ENCODE data around the gene CCM2. TPM values are rescaled to one million over a fixed set of nuclear protein-coding genes. Genes with fewer than 3 reads are reported as not detected.
A peak's percentile ranks its signal among the peaks of the same experiment; 100 is the strongest.

Gene CCM2
- total RNA-seq, 2 experiments from 2014 or later: 134 TPM

GRCh38 chr7:44971902-44972441 lies 28.0 kb upstream of the CCM2 start:
- Mint-ChIP-seq H3K27ac (peak overlapping the region; percentile 50), H3K9me3 (no peaks in the 10 kb centered on the region), H3K27me3 (no peaks in the 10 kb centered on the region), H3K36me3 (ENCODE audit: low read depth) (peaks cover 65% of the 10 kb centered on the region), H3K4me3 (no peak overlapping the region), H3K4me1 (peaks cover 42% of the 10 kb centered on the region)
- no peak for DNase-seq
- POLR2A ChIA-PET: no interaction called here
- CTCF ChIA-PET: interaction anchor here (0.6 to 5.2 kb wide), 10 partner anchors 9 to 901 kb away, joined by 3 to 44 read pairs (median 8); no protein-coding TSS in a partner anchor

GRCh38 chr7:44972562-44972961 lies 27.4 kb upstream of the CCM2 start:
- DNase-seq: no peak
- H3K9me3 Mint-ChIP-seq: no peaks in the 10 kb centered on the region
- POLR2A ChIA-PET: interaction anchor here (0.6 to 1.7 kb wide), 3 partner anchors 10 to 55 kb away, joined by 4 to 5 read pairs (median 5); no protein-coding TSS in a partner anchor
- CTCF ChIA-PET: interaction anchor here (0.9 to 5.2 kb wide), 19 partner anchors 9 to 164 kb away, joined by 3 to 44 read pairs (median 5); no protein-coding TSS in a partner anchor
- peak overlapping the region; percentile 50 for H3K27ac Mint-ChIP-seq
- peaks cover 66% of the 10 kb centered on the region for H3K36me3 Mint-ChIP-seq (ENCODE audit: low read depth)
- peaks cover 43% of the 10 kb centered on the region for H3K4me1 Mint-ChIP-seq
- H3K4me3 Mint-ChIP-seq: no peak overlapping the region
- no peaks in the 10 kb centered on the region for H3K27me3 Mint-ChIP-seq

DNA sequence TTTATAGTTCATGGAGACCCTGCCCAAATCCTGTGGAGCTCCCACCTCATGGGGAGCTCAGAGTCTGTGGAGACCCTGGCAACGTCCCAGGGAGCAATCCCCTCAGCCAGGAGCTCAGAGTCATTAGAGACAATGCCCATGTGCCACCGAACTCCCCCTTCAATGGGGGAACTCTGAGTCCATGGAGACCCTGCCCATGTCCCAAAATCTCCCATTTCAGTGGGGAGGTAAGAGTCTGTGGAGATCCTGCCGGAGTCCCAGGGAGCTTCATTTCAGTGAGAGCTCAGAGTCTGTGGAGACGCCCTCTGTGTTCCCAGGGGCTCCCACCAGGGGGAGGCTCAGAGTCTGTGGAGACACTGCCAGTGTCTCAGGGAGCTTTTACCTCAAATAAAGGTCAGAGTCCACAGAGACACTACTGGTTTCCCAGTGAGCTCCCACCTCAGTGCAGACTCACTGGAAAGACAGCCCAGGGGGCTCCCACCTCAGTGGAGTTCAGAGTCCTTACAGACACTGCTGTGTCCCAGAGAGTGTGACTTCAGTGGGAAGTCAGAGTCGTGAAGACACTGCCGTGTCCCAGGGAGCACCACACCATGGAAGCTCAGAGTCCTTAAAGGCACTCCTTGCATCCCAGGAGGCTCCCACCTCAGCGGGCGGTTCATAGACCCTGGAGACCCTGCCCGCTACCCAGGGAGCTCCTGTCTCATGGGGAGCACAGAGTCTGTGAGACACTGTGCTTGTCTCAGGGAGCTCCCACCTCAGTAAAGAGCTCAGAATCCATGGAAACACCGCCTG lies 26.2 kb upstream of the CCM2 start:
- Mint-ChIP-seq H3K36me3 (ENCODE audit: low read depth) (peaks cover 67% of the 10 kb centered on the region), H3K4me3 (no peak overlapping the region), H3K27me3 (no peaks in the 10 kb centered on the region), H3K27ac (peak overlapping the region; percentile 50), H3K9me3 (no peaks in the 10 kb centered on the region), H3K4me1 (peaks cover 38% of the 10 kb centered on the region)
- ChIA-PET CTCF (interaction anchor here (0.5 to 5.2 kb wide), 32 partner anchors 8 to 875 kb away, joined by 3 to 44 read pairs (median 4); partner anchors contain the start of gene TBRG4), POLR2A (interaction anchor here (0.6 to 1.7 kb wide), 9 partner anchors 9 to 181 kb away, joined by 3 to 9 read pairs (median 4); no protein-coding TSS in a partner anchor)
- peak; percentile 72 for DNase-seq

- CTCF ChIA-PET: interaction anchor here (1.3 to 5.2 kb wide), 10 partner anchors 8 to 162 kb away, joined by 3 to 44 read pairs (median 13); no protein-coding TSS in a partner anchor
- DNase-seq: no peak
- Mint-ChIP-seq H3K27ac (peak overlapping the region; percentile 70), H3K4me1 (peaks cover 44% of the 10 kb centered on the region), H3K36me3 (ENCODE audit: low read depth) (peaks cover 66% of the 10 kb centered on the region), H3K9me3 (no peaks in the 10 kb centered on the region), H3K27me3 (no peaks in the 10 kb centered on the region), H3K4me3 (peak overlapping the region; percentile 31)
- POLR2A ChIA-PET: interaction anchor here (0.6 to 1.6 kb wide), 5 partner anchors 13 to 171 kb away, joined by 3 to 9 read pairs (median 4); no protein-coding TSS in a partner anchor
Observed at GRCh38 chr7:44974549-44974948, 25.5 kb upstream of the CCM2 start.

GRCh38 chr7:44975331-44976039 lies 24.5 kb upstream of the CCM2 start:
- Mint-ChIP-seq H3K4me3 (peak overlapping the region; percentile 32), H3K27me3 (no peaks in the 10 kb centered on the region), H3K4me1 (peaks cover 53% of the 10 kb centered on the region), H3K27ac (peak overlapping the region; percentile 95), H3K9me3 (no peaks in the 10 kb centered on the region), H3K36me3 (ENCODE audit: low read depth) (peaks cover 67% of the 10 kb centered on the region)
- CTCF ChIA-PET: interaction anchor here (0.6 to 5.2 kb wide), 7 partner anchors 11 to 161 kb away, joined by 3 to 44 read pairs (median 3); no protein-coding TSS in a partner anchor
- POLR2A ChIA-PET: interaction anchor here (0.7 kb wide), 1 partner anchor 241 kb away, joined by 3 read pairs; no protein-coding TSS in a partner anchor
- DNase-seq: no peak

GRCh38 chr7:44976040-44976745 lies 23.8 kb upstream of the CCM2 start:
- DNase-seq: no peak
- peak overlapping the region; percentile 98 for H3K4me3 Mint-ChIP-seq
- ChIA-PET CTCF (interaction anchor here (0.6 to 1.1 kb wide), 6 partner anchors 12 to 160 kb away, joined by 3 to 4 read pairs (median 3); no protein-coding TSS in a partner anchor), POLR2A (no interaction called here)
- peak overlapping the region; percentile 95 for H3K27ac Mint-ChIP-seq
- H3K36me3 Mint-ChIP-seq (ENCODE audit: low read depth): peaks cover 70% of the 10 kb centered on the region
- H3K9me3 Mint-ChIP-seq: no peaks in the 10 kb centered on the region
- no peaks in the 10 kb centered on the region for H3K27me3 Mint-ChIP-seq
- H3K4me1 Mint-ChIP-seq: peaks cover 60% of the 10 kb centered on the region

DNA sequence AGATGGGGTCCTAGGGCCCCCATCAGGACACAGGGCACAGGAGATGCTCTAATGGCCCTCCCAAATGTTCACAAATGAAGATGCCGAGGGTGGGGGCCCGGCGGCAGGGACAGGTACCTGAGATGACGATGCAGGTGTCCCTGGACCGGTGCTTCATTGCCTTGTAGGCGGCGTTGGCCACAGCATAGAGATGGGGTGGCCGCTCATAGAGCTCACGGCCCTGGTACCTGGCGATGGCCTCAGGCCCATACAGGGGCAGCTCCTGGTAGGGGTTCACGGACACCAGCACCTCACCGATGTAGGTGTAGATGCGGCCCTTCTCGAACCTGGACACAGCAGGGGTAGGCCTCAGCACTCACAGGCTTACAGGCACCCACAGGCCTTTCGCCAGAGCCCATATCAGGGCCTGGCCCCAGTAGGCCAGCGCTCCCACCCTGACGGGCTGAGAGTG lies 23.2 kb upstream of the CCM2 start:
- H3K4me1 Mint-ChIP-seq: peaks cover 62% of the 10 kb centered on the region
- ChIA-PET CTCF (interaction anchor here (0.6 to 1.1 kb wide), 3 partner anchors 21 to 159 kb away, joined by 3 to 4 read pairs (median 4); no protein-coding TSS in a partner anchor), POLR2A (no interaction called here)
- H3K4me3 Mint-ChIP-seq: peak overlapping the region; percentile 98
- DNase-seq: no peak
- peak overlapping the region; percentile 95 for H3K27ac Mint-ChIP-seq
- no peaks in the 10 kb centered on the region for H3K27me3 Mint-ChIP-seq
- peaks cover 70% of the 10 kb centered on the region for H3K36me3 Mint-ChIP-seq (ENCODE audit: low read depth)
- H3K9me3 Mint-ChIP-seq: no peaks in the 10 kb centered on the region

DNA sequence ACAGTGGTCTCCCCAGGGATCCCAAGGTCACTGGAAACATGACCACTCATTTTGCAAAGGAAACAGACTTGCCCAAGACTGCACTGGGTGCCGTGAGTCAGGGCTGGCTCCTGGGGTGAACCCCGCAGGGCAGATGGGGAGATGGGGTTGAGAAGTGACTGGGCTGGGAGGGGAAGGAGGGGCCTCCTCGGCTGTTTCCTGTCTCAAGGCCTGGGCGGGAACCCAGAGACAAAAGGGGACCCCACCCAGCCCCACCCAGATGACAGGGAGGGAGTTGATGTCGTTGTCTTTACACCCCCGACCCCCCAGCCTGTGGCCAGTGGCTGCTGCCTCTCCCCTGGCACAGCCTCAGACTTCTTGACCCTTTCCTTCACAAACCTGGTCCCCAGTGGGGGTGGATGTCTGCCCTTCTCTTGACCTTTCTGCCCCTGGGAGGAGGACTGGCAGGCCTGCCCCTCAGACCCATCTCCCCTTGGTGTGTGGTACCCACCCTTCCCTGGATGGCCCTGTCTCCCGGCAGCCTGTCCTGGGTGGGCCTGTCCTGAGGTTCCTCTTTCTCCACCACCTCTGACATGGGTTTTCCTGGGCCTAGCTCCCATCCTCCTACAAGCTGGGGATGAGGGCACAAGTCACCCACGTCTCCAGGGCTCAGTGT lies 22.6 kb upstream of the CCM2 start:
- H3K4me3 Mint-ChIP-seq: peak overlapping the region; percentile 98
- H3K4me1 Mint-ChIP-seq: peaks cover 66% of the 10 kb centered on the region
- ChIA-PET POLR2A (interaction anchor here (0.7 to 1.1 kb wide), 4 partner anchors 10 to 159 kb away, joined by 3 to 6 read pairs (median 4); no protein-coding TSS in a partner anchor), CTCF (interaction anchor here (0.7 to 1.1 kb wide), 2 partner anchors 21 to 57 kb away, joined by 4 read pairs; no protein-coding TSS in a partner anchor)
- H3K27me3 Mint-ChIP-seq: no peaks in the 10 kb centered on the region
- H3K27ac Mint-ChIP-seq: peak overlapping the region; percentile 95
- peaks cover 71% of the 10 kb centered on the region for H3K36me3 Mint-ChIP-seq (ENCODE audit: low read depth)
- DNase-seq: peak; percentile 82
- H3K9me3 Mint-ChIP-seq: no peaks in the 10 kb centered on the region

DNA sequence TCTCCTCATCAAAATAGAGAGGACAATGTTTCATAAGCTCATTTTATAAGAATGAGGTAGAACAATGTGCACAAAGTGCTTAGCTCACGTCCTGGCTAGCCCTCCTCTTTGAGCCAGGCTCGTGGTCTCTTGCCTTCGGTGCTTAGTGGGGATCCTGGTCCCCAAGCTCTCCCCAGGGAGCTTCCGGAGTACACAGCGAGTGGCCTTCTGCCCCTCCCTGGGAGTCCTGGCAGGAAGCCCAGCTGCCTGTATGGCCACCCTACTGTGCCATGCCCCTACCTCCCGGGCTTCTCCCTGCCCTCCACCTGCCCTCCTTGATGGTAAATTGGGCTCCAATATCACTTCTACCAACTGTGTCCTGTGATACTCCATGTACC lies 22.1 kb upstream of the CCM2 start:
- ChIA-PET POLR2A (interaction anchor here (0.7 to 1.1 kb wide), 4 partner anchors 10 to 158 kb away, joined by 3 to 6 read pairs (median 4); no protein-coding TSS in a partner anchor), CTCF (interaction anchor here (0.7 to 1.3 kb wide), 3 partner anchors 23 to 137 kb away, joined by 3 to 5 read pairs (median 4); no protein-coding TSS in a partner anchor)
- no peak for DNase-seq
- peak overlapping the region; percentile 95 for H3K27ac Mint-ChIP-seq
- peaks cover 70% of the 10 kb centered on the region for H3K4me1 Mint-ChIP-seq
- H3K9me3 Mint-ChIP-seq: no peaks in the 10 kb centered on the region
- peak overlapping the region; percentile 98 for H3K4me3 Mint-ChIP-seq
- H3K36me3 Mint-ChIP-seq (ENCODE audit: low read depth): peaks cover 75% of the 10 kb centered on the region
- no peaks in the 10 kb centered on the region for H3K27me3 Mint-ChIP-seq

DNA sequence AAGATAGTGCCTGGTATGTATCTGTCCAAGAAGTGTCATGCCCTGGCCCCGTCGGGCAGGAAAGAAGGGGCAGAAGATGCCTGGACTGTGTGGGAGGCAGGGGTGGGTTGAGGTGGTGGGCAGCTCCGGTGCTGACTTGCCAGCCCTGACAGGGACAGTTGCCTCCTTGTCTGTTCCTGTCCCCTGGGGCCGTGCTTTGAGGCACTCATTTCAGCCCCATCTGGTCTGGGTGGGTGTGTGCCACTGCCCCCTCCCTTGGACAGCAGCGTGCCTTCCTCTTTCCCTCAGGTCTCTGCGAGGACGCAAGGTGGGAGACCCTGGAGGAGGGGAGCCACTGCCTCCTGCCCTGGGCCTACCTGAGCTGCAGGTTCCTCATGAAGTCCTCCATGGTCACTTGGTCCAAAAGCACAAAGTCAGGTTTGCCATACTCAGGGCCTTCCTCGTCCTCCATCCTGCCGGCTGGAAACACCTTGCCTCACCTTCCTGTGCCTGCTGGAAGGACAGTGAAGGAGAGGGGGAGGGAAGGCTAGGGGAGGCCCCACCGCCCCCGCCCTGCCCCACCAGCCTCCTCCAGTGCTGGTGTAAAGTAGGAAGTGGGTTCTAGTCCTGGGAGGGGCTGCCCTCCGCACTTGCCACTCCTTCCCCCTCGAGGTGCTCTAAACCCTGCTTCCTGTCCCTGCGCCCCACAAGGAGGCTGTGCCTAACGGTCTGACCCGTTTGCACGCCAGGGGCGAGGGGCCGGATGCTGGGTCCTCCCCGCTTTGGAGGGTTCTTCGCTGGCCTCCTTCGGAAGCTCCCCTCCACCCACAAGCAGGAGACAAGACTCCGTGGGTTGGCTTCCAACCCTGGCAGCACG lies 21.3 kb upstream of the CCM2 start, which contains the start of gene MYO1G:
MYO1G (minus strand) TSS at position 505 of the 856 bp plus-strand sequence; CDS start at position 451, 54 bp downstream.
- POLR2A ChIA-PET: interaction anchor here (0.9 to 1.1 kb wide), 2 partner anchors 18 to 49 kb away, joined by 3 to 6 read pairs; no protein-coding TSS in a partner anchor
- peak within 1 kb of the TSS; percentile 98 for H3K4me3 Mint-ChIP-seq
- no peaks in the 10 kb centered on the region for H3K27me3 Mint-ChIP-seq
- peaks cover 75% of the 10 kb centered on the region for H3K4me1 Mint-ChIP-seq
- CTCF ChIA-PET: interaction anchor here (1.0 to 1.3 kb wide), 10 partner anchors 15 to 154 kb away, joined by 3 to 6 read pairs (median 3); no protein-coding TSS in a partner anchor
- peak within 1 kb of the TSS; percentile 95 for H3K27ac Mint-ChIP-seq
- DNase-seq: peak; percentile 96
- no peaks in the 10 kb centered on the region for H3K9me3 Mint-ChIP-seq
- H3K36me3 Mint-ChIP-seq (ENCODE audit: low read depth): peaks cover 79% of the 10 kb centered on the region
